NCI-H1694 treated with DMSO at 0.1 percent for 48 hours (cell line): ENCODE measurements around the gene CLEC11A.
A peak's percentile ranks its signal among the peaks of the same experiment; 100 is the strongest.

Source experiments
- DNase-seq: peaks from one replicate; lab custom pipeline; 2025; lab: John Stamatoyannopoulos, UW

The CLEC11A gene

GRCh38 chr19:50703915-50704796 is 19.0 kb upstream of the CLEC11A start:
- DNase-seq: peak; percentile 20

GRCh38 chr19:50705422-50706019 is 17.6 kb upstream of the CLEC11A start:
- DNase-seq: peak; percentile 33

- no peak for DNase-seq
Observed at GRCh38 chr19:50706387-50706786, 16.8 kb upstream of the CLEC11A start.

- no peak for DNase-seq
Observed at GRCh38 chr19:50708179-50708879, 14.8 kb upstream of the CLEC11A start.

- no peak for DNase-seq
Observed at GRCh38 chr19:50710094-50710493, 13.1 kb upstream of the CLEC11A start.

- DNase-seq: no peak
Observed at GRCh38 chr19:50710612-50711011, 12.6 kb upstream of the CLEC11A start.

GRCh38 chr19:50711196-50711595 is 12.0 kb upstream of the CLEC11A start:
- no peak for DNase-seq

- no peak for DNase-seq
Observed at GRCh38 chr19:50711805-50712204, 11.4 kb upstream of the CLEC11A start.

- no peak for DNase-seq
Observed at GRCh38 chr19:50712833-50713232, 10.3 kb upstream of the CLEC11A start.

GRCh38 chr19:50713556-50714236 is 9.5 kb upstream of the CLEC11A start:
- no peak for DNase-seq

GRCh38 chr19:50716178-50717025 is 6.8 kb upstream of the CLEC11A start:
- no peak for DNase-seq

GRCh38 chr19:50717026-50717723 is 6.0 kb upstream of the CLEC11A start:
- DNase-seq: no peak

- DNase-seq: no peak
Observed at GRCh38 chr19:50717891-50718254, 5.3 kb upstream of the CLEC11A start.

GRCh38 chr19:50718255-50719118 is 4.7 kb upstream of the CLEC11A start:
- DNase-seq: no peak

GRCh38 chr19:50719119-50719435 is 4.1 kb upstream of the CLEC11A start:
- no peak for DNase-seq

- DNase-seq: no peak
Observed at GRCh38 chr19:50719566-50719965, 3.6 kb upstream of the CLEC11A start, which contains the start of gene SHANK1. Gene SHANK1, minus strand, starts transcription at chr19:50719802. Its CDS starts 2,883 bp downstream, at chr19:50716919.

- DNase-seq: no peak
Observed at GRCh38 chr19:50720181-50720920, 2.8 kb upstream of the CLEC11A start.

- DNase-seq: no peak
Observed at GRCh38 chr19:50720921-50721381, 2.2 kb upstream of the CLEC11A start.
